HepG2 (cell line): ENCODE measurements around the gene ADSL. TPM values are rescaled to one million over a fixed set of nuclear protein-coding genes. Genes with fewer than 3 reads are reported as not detected.

Source experiments
- ARID4A ChIP-seq: sonication (generic); formaldehyde crosslinking; IDR thresholded peaks from 2 replicates; pipeline ENCODE4 v1.5.0; 2020; ENCODE audit warnings: mild to moderate bottlenecking, missing genetic modification reagents, borderline replicate concordance
- ARNT ChIP-seq: fragments of 450-650 bp; IDR thresholded peaks from 2 replicates; pipeline ENCODE4 v1.6.1; 2017
- CBX2 ChIP-seq, 2 experiments: fragments of 200-600 bp in 1 of 2; sonication (generic); formaldehyde crosslinking in 1 of 2; IDR thresholded peaks; 2 replicates each; pipeline versions ENCODE4 v1.7.0 to v1.8.1; 2018 to 2022; ENCODE audit warnings: low read depth in 2 of 2, low read length in 1 of 2, mild to moderate bottlenecking in 1 of 2, missing genetic modification reagents in 1 of 2
- CEBPB ChIP-seq: IDR thresholded peaks from 2 replicates; pipeline ENCODE4 v1.6.1; 2011; ENCODE audit warnings: low read depth, low read length, improper control_type of control experiment, borderline replicate concordance
- CREB1 ChIP-seq, 2 experiments: fragments of 450-650 bp in 1 of 2; IDR thresholded peaks; 2 replicates each; pipeline ENCODE4 v1.6.1; 2016 to 2017; ENCODE audit warnings: control low read depth in 1 of 2, mild to moderate bottlenecking in 1 of 2, missing compliant biosample characterization in 1 of 2, missing genetic modification characterization in 1 of 2
- CREM ChIP-seq, 2 experiments: sonication (generic) in 1 of 2; formaldehyde crosslinking in 1 of 2; IDR thresholded peaks; 2 replicates each; pipeline versions ENCODE4 v1.4.0 to v1.6.1; 2016 to 2020; ENCODE audit warnings: antibody characterized with exemption in 1 of 2, mild to moderate bottlenecking in 1 of 2, missing genetic modification reagents in 1 of 2
- GABPB1 ChIP-seq: IDR thresholded peaks from 2 replicates; pipeline ENCODE4 v1.6.1; 2016; ENCODE audit warnings: mild to moderate bottlenecking, missing genetic modification reagents, moderate library complexity, missing compliant biosample characterization
- HCFC1 ChIP-seq: fragments of 150-350 bp; IDR thresholded peaks from 2 replicates; pipeline ENCODE4 v1.6.1; 2014; ENCODE audit warnings: low read depth, low read length
- HNRNPUL1 ChIP-seq: fragments of 200-400 bp; formaldehyde crosslinking; IDR thresholded peaks from 2 replicates; pipeline ENCODE4 v1.6.1; 2017; ENCODE audit warnings: low read depth, mild to moderate bottlenecking, low read length, moderate library complexity
- KLF12 ChIP-seq: sonication (generic); formaldehyde crosslinking; IDR thresholded peaks from 2 replicates; pipeline ENCODE4 v1.4.0; 2020; ENCODE audit warnings: missing genetic modification reagents, borderline replicate concordance
- KLF15 ChIP-seq: sonication (generic); formaldehyde crosslinking; IDR thresholded peaks from 2 replicates; pipeline ENCODE4 v1.8.1; 2023; ENCODE audit warnings: borderline replicate concordance, mild to moderate bottlenecking, inconsistent platforms, missing genetic modification reagents, mixed read lengths
- NR3C1 ChIP-seq: sonication (generic); formaldehyde crosslinking; IDR thresholded peaks from 2 replicates; pipeline ENCODE4 v1.4.0; 2020; ENCODE audit warnings: missing genetic modification reagents
- RARG ChIP-seq: sonication (generic); formaldehyde crosslinking; IDR thresholded peaks from 2 replicates; pipeline ENCODE4 v1.4.0; 2020; ENCODE audit warnings: low read depth, mild to moderate bottlenecking, missing genetic modification reagents
- RCOR2 ChIP-seq: IDR thresholded peaks from 2 replicates; pipeline ENCODE4 v1.6.1; 2016; ENCODE audit warnings: missing biosample characterization, missing genetic modification reagents
- SIN3A ChIP-seq: IDR thresholded peaks from 2 replicates; pipeline ENCODE4 v1.6.1; 2011; ENCODE audit warnings: low read depth, mild to moderate bottlenecking, control low read depth, low read length, borderline replicate concordance
- SKI ChIP-seq: fragments of 450-650 bp; IDR thresholded peaks from one replicate; pipeline ENCODE4 v1.6.1; 2018; ENCODE audit warnings: mild to moderate bottlenecking; ENCODE audit not compliant: partially characterized antibody
- SOX5 ChIP-seq: IDR thresholded peaks from 2 replicates; pipeline ENCODE4 v1.6.1; 2016; ENCODE audit warnings: borderline replicate concordance
- ZMAT3 ChIP-seq: sonication (generic); formaldehyde crosslinking; conservative IDR thresholded peaks from 2 replicates; pipeline ENCODE4 v1.7.0; 2021; ENCODE audit warnings: missing genetic modification reagents
- ZNF10 ChIP-seq: sonication (generic); formaldehyde crosslinking; IDR thresholded peaks from 2 replicates; pipeline ENCODE4 v1.4.0; 2020; ENCODE audit warnings: mild to moderate bottlenecking, low read depth, missing genetic modification reagents, borderline replicate concordance
- ZNF230 ChIP-seq: sonication (generic); formaldehyde crosslinking; IDR thresholded peaks from 2 replicates; pipeline ENCODE4 v1.4.0; 2020; ENCODE audit warnings: mild to moderate bottlenecking, missing genetic modification reagents
- ZNF354B ChIP-seq: sonication (generic); formaldehyde crosslinking; IDR thresholded peaks from 2 replicates; pipeline ENCODE4 v1.8.0; 2022; ENCODE audit warnings: mild to moderate bottlenecking, missing genetic modification reagents
- ZNF430 ChIP-seq: sonication (generic); formaldehyde crosslinking; IDR thresholded peaks from 2 replicates; pipeline ENCODE4 v1.9.0; 2021; ENCODE audit warnings: mild to moderate bottlenecking, missing genetic modification reagents
- ZNF441 ChIP-seq: sonication (generic); formaldehyde crosslinking; IDR thresholded peaks from 2 replicates; pipeline ENCODE4 v1.7.0; 2021; ENCODE audit warnings: missing genetic modification reagents, borderline replicate concordance
- ZNF703 ChIP-seq: sonication (generic); formaldehyde crosslinking; IDR thresholded peaks from 2 replicates; pipeline ENCODE4 v1.5.1; 2020; ENCODE audit warnings: missing genetic modification reagents, mild to moderate bottlenecking, moderate library complexity, borderline replicate concordance
- polyA plus RNA-seq, 8 experiments: library from polyadenylated mRNA; depleted of rRNA in 3 of 8; stranded (reverse) in 7 of 8; unstranded in 1 of 8; fragments of >200 nt; fragmentation: Illumina TruSeq in 4 of 8; extraction: Trizol in 4 of 8; gene quantifications; 2 replicates each; pipeline versions ENCODE4 v1.2.1 to v1.2.3, GENCODE V29; 2011 to 2016; ENCODE audit warnings: low read depth in 4 of 8, missing spikeins in 1 of 8, mixed read lengths in 1 of 8; ENCODE audit not compliant: insufficient read depth in 1 of 8
- total RNA-seq, 5 experiments: library from RNA; depleted of rRNA; stranded (reverse); fragments of >200 nt; fragmentation: Illumina TruSeq; extraction: Trizol; gene quantifications; 2 replicates each; pipeline ENCODE4 v1.2.3, GENCODE V29; 2016; ENCODE audit warnings: low read depth in 1 of 5
- TF ChIP-seq, protein P1 (sequence below): sonication (generic); formaldehyde crosslinking; IDR thresholded peaks from 2 replicates; pipeline ENCODE4 v1.5.0; 2020; ENCODE audit warnings: mild to moderate bottlenecking, low read depth, missing genetic modification reagents, borderline replicate concordance

The ADSL gene
- total and polyA plus RNA-seq, 2 of the 13 experiments (the other 11 are each of a cell fraction or from before 2014, with no cell fraction given) = 123 to 174 TPM

DNA sequence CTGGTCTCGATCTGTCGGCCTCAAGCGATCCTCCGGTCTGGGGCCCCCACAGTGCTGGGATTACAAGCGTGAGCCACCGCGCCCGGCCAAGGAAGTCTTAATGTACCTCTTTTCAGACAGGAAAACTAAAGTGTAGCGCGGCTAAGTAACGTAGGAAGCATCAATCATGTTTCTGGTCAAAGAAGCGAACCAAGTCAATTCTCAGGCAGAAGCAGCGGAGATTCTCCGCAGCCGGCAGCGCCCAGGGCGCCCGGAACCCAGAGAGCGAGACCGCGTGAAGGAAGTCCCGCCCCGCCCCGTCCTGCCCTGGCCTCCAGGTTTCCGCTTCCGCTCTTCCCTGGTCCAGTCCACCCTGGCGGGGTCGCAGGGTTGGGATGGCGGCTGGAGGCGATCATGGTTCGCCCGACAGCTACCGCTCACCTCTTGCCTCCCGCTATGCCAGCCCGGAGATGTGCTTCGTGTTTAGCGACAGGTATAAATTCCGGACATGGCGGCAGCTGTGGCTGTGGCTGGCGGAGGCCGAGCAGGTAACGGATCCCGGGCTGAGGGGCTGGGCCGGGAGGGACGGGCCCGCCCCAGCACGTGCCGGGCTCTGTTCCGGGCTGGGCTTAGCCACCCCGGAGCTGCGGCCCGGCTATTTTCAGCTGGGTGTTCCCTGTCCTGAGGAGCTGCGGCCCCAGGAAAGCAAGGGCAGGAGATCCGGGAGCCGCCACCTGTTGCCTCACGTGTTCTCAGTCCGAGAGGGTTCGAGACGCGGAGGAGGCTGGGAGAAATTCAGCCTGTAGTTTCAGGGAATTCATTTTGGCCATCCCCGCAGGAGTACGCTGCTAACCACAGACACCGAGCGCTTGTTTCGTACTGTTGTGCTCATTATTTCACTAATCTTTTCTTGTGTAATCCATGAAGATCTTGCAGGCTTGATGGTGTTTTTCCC lies at the start of gene ADSL (continued):
- peak; percentile 100 for TF ChIP-seq GABPB1 (CRISPR knock-in tag)
- peak; percentile 99 for TF ChIP-seq ARID4A (CRISPR knock-in tag)
- peak; percentile 86 for TF ChIP-seq ZNF703 (CRISPR knock-in tag)
- no peak for TF ChIP-seq ZNF10 (CRISPR knock-in tag)
- peak; percentile 97 for TF ChIP-seq ZNF430 (CRISPR knock-in tag)
- no peak for TF ChIP-seq SKI
- TF ChIP-seq ARNT = no peak
- TF ChIP-seq KLF15 (CRISPR knock-in tag) = 0 out of 2 replicates have a peak, but pooled peaks have one; percentile 20
- TF ChIP-seq HCFC1 = peak; percentile 43; the same call in 1 of the 2 replicates
- TF ChIP-seq, protein P1, sequence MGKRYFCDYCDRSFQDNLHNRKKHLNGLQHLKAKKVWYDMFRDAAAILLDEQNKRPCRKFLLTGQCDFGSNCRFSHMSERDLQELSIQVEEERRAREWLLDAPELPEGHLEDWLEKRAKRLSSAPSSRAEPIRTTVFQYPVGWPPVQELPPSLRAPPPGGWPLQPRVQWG (CRISPR knock-in tag) = no peak
- peak; percentile 57 for TF ChIP-seq SOX5
- no peak for TF ChIP-seq CBX2 (IDR thresholded peaks at IDR 0.05; ENCODE audit: low read depth, low read length)
- TF ChIP-seq CBX2 (CRISPR knock-in tag; IDR thresholded peaks at IDR 0.05; ENCODE audit: low read depth) = no peak
- no peak; the same call in 1 of the 2 replicates for TF ChIP-seq RARG (CRISPR knock-in tag)
- no peak for TF ChIP-seq CREB1 (IDR thresholded peaks at IDR 0.05)
- TF ChIP-seq CREB1 (CRISPR knock-in tag; IDR thresholded peaks at IDR 0.05) = peak; percentile 62; the same call in 1 of the 2 replicates
- TF ChIP-seq ZMAT3 (CRISPR knock-in tag) = peak; percentile 75; the same call in 1 of the 2 replicates
- peak; percentile 95 for TF ChIP-seq ZNF230
- TF ChIP-seq CREM (IDR thresholded peaks at IDR 0.05) = peak; percentile 78
- TF ChIP-seq CREM (CRISPR knock-in tag; IDR thresholded peaks at IDR 0.05) = no peak
- TF ChIP-seq ZNF441 (CRISPR knock-in tag) = no peak; the same call in 1 of the 2 replicates
- no peak for TF ChIP-seq HNRNPUL1
- TF ChIP-seq ZNF354B (CRISPR knock-in tag) = no peak
- peak; percentile 45 for TF ChIP-seq RCOR2
- peak; percentile 92; the same call in 1 of the 2 replicates for TF ChIP-seq SIN3A
- TF ChIP-seq KLF12 = peak; percentile 79; the same call in 1 of the 2 replicates
- TF ChIP-seq CEBPB = no peak
- TF ChIP-seq NR3C1 = no peak
